Measurements from ENCODE around the gene HYAL3. TPM values are rescaled to one million over a fixed set of nuclear protein-coding genes. Genes with fewer than 3 reads are reported as not detected.

Gene HYAL3
- total and polyA plus RNA-seq, 2 of the 13 experiments (the other 11 are each of a cell fraction or from before 2014, with no cell fraction given), result 5.5 to 10.4 TPM

DNA sequence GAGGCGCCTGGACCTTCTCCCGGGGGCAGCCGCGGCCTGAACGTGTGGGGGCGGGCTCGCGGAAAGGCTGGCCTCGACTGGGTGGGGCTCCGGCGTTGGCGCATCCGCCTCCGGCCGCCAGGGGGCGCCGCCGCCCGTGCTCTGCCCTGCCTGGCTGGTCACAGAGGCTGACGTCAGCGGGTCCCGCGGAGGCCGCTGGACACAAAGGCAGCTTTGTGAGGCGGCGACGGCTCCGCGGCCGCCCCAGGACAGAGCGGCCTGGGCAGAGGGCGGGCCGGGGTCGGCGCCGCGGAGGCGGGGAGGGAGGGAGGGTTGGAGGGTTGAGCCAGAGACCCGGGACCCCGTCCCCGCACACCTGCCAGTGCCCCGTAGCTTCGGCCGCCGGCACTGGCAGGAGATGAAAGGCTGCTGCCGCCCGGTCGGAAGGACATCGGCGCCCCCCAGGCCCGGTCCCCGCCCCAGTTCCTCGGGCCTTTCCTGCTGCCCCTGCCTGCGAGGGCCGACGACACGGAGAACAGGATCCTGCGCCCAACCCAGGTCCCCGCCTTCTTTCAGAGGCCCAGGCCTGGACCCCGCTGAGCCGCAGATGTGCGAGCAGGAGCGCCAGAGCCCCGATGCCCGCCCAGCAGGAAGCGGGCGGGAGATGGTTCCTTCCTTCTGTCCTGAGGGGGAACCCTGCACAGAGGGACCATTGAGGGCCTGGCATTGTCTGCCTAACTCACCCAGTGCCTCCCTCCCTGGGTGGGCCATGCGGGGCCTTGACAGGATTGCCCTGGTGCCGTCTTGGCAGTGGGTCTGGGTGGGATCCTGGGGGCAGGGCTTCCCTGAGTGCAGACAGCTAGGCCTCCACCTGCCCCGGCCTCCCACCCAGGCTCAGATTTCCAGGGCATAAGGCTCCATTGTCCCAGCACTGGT is 38.9 kb downstream of the HYAL3 start (continued):
- no peak for TF ChIP-seq TOPORS (CRISPR knock-in tag; IDR thresholded peaks at IDR 0.05)
- TF ChIP-seq NFIB (CRISPR knock-in tag; IDR thresholded peaks at IDR 0.05; ENCODE audit: borderline replicate concordance), result 0 out of 2 replicates have a peak, but pooled peaks have one; percentile 58
- peak; percentile 40; the same call in 1 of the 2 replicates for TF ChIP-seq HNF4G (IDR thresholded peaks at IDR 0.05; ENCODE audit: borderline replicate concordance, low read depth, low read length)
- 0 out of 2 replicates have a peak, but pooled peaks have one; percentile 38 for TF ChIP-seq HNF4G (CRISPR knock-in tag; IDR thresholded peaks at IDR 0.05; ENCODE audit: borderline replicate concordance, low read depth)
- TF ChIP-seq MEF2D (CRISPR knock-in tag; IDR thresholded peaks at IDR 0.05), result no peak
- no peak for TF ChIP-seq PAWR (CRISPR knock-in tag; IDR thresholded peaks at IDR 0.05; ENCODE audit: borderline replicate concordance)
- TF ChIP-seq LCORL (IDR thresholded peaks at IDR 0.05), result 0 out of 2 replicates have a peak, but pooled peaks have one; percentile 27
- peak; percentile 90 for TF ChIP-seq LCORL (CRISPR knock-in tag; IDR thresholded peaks at IDR 0.05)
- TF ChIP-seq ZNF768 (CRISPR knock-in tag; IDR thresholded peaks at IDR 0.05), result peak; percentile 51; the same call in 1 of the 2 replicates
- TF ChIP-seq, protein P1, sequence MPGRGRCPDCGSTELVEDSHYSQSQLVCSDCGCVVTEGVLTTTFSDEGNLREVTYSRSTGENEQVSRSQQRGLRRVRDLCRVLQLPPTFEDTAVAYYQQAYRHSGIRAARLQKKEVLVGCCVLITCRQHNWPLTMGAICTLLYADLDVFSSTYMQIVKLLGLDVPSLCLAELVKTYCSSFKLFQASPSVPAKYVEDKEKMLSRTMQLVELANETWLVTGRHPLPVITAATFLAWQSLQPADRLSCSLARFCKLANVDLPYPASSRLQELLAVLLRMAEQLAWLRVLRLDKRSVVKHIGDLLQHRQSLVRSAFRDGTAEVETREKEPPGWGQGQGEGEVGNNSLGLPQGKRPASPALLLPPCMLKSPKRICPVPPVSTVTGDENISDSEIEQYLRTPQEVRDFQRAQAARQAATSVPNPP (CRISPR knock-in tag; IDR thresholded peaks at IDR 0.05), result peak; percentile 36; the same call in 1 of the 2 replicates
- TF ChIP-seq RELA (CRISPR knock-in tag; IDR thresholded peaks at IDR 0.05), result peak; percentile 89; the same call in 1 of the 2 replicates
- TF ChIP-seq, protein P2, sequence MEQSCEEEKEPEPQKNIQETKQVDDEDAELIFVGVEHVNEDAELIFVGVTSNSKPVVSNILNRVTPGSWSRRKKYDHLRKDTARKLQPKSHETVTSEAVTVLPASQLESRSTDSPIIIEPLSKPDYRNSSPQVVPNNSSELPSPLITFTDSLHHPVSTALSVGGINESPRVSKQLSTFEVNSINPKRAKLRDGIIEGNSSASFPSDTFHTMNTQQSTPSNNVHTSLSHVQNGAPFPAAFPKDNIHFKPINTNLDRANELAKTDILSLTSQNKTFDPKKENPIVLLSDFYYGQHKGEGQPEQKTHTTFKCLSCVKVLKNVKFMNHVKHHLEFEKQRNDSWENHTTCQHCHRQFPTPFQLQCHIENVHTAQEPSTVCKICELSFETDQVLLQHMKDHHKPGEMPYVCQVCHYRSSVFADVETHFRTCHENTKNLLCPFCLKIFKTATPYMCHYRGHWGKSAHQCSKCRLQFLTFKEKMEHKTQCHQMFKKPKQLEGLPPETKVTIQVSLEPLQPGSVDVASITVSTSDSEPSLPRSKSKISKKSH (CRISPR knock-in tag; IDR thresholded peaks at IDR 0.05; ENCODE audit: borderline replicate concordance), result no peak
- TF ChIP-seq GABPA (IDR thresholded peaks at IDR 0.05; ENCODE audit: low read depth, low read length), result no peak
- TF ChIP-seq GABPA (CRISPR knock-in tag; IDR thresholded peaks at IDR 0.05; ENCODE audit: low read depth), result 0 out of 2 replicates have a peak, but pooled peaks have one; percentile 11
- TF ChIP-seq, protein P3, sequence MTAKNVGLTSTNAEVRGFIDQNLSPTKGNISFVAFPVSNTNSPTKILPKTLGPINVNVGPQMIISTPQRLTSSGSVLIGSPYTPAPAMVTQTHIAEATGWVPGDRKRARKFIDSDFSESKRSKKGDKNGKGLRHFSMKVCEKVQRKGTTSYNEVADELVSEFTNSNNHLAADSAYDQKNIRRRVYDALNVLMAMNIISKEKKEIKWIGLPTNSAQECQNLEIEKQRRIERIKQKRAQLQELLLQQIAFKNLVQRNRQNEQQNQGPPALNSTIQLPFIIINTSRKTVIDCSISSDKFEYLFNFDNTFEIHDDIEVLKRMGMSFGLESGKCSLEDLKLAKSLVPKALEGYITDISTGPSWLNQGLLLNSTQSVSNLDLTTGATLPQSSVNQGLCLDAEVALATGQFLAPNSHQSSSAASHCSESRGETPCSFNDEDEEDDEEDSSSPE (CRISPR knock-in tag; IDR thresholded peaks at IDR 0.05), result peak; percentile 49
- TF ChIP-seq CENPT (CRISPR knock-in tag; IDR thresholded peaks at IDR 0.05; ENCODE audit: low read depth), result peak; percentile 73; the same call in 1 of the 2 replicates
- no peak for TF ChIP-seq NFE2L2 (IDR thresholded peaks at IDR 0.05; ENCODE audit: low read length)
- TF ChIP-seq AKAP8 (CRISPR knock-in tag; IDR thresholded peaks at IDR 0.05), result peak; percentile 95
- peak; percentile 85 for TF ChIP-seq CCDC6 (CRISPR knock-in tag; IDR thresholded peaks at IDR 0.05)
- TF ChIP-seq, protein P4, sequence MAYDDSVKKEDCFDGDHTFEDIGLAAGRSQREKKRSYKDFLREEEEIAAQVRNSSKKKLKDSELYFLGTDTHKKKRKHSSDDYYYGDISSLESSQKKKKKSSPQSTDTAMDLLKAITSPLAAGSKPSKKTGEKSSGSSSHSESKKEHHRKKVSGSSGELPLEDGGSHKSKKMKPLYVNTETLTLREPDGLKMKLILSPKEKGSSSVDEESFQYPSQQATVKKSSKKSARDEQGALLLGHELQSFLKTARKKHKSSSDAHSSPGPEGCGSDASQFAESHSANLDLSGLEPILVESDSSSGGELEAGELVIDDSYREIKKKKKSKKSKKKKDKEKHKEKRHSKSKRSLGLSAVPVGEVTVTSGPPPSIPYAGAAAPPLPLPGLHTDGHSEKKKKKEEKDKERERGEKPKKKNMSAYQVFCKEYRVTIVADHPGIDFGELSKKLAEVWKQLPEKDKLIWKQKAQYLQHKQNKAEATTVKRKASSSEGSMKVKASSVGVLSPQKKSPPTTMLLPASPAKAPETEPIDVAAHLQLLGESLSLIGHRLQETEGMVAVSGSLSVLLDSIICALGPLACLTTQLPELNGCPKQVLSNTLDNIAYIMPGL (CRISPR knock-in tag; IDR thresholded peaks at IDR 0.05; ENCODE audit: borderline replicate concordance in 1 of 2, low read depth in 1 of 2), result peak; percentile 74 to 88
- no peak for TF ChIP-seq HHEX (CRISPR knock-in tag; IDR thresholded peaks at IDR 0.05)
- TF ChIP-seq ZNF563 (CRISPR knock-in tag; IDR thresholded peaks at IDR 0.05), result peak; percentile 63; the same call in 1 of the 2 replicates
- TF ChIP-seq ZNF615 (CRISPR knock-in tag; IDR thresholded peaks at IDR 0.05; ENCODE audit: borderline replicate concordance), result no peak
